ENCODE data around the gene ZC3H4. TPM values are rescaled to one million over a fixed set of nuclear protein-coding genes. Genes with fewer than 3 reads are reported as not detected.
A peak's percentile ranks its signal among the peaks of the same experiment; 100 is the strongest.

Gene ZC3H4
- total and polyA plus RNA-seq, 9 of the 15 experiments (the other 6 are each of a cell fraction or from before 2014, with no cell fraction given): 2.2 to 75.6 (median 18.3) TPM

- TF ChIP-seq MTA2 (IDR thresholded peaks at IDR 0.05; ENCODE audit: low read depth) (0 out of 2 replicates have a peak, but pooled peaks have one; percentile 33), ZNF589 (CRISPR knock-in tag; IDR thresholded peaks at IDR 0.05; ENCODE audit: low read depth) (no peak; the same call in 1 of the 2 replicates), TAF7 (tag; IDR thresholded peaks at IDR 0.05) (peak; percentile 78), CEBPG (CRISPR knock-in tag; IDR thresholded peaks at IDR 0.05) (no peak), CEBPG (tag; conservative IDR thresholded peaks at IDR 0.05 in 1 of 2, IDR thresholded peaks at IDR 0.05 in 1 of 2) (no peak), NFIC (IDR thresholded peaks at IDR 0.05) (peak; percentile 69), ZBTB8A (IDR thresholded peaks at IDR 0.05; ENCODE audit: partially characterized antibody) (no peak), RAD51 (IDR thresholded peaks at IDR 0.05; ENCODE audit: borderline replicate concordance, low read depth) (no peak), ASH1L (IDR thresholded peaks at IDR 0.05; ENCODE audit: borderline replicate concordance, low read depth, partially characterized antibody) (no peak), ADNP (tag; IDR thresholded peaks at IDR 0.05) (no peak), IRF2 (CRISPR knock-in tag; IDR thresholded peaks at IDR 0.05) (no peak), BCL6 (CRISPR knock-in tag; IDR thresholded peaks at IDR 0.05) (0 out of 2 replicates have a peak, but pooled peaks have one; percentile 48), ZNF717 (CRISPR knock-in tag; IDR thresholded peaks at IDR 0.05) (no peak), ZNF830 (CRISPR knock-in tag; IDR thresholded peaks at IDR 0.05) (no peak), RBFOX2 (IDR thresholded peaks at IDR 0.05; ENCODE audit: low read depth, low read length) (peak; percentile 89), DPF2 (IDR thresholded peaks at IDR 0.05) (peak; percentile 11; the same call in 1 of the 2 replicates), BHLHE40 (IDR thresholded peaks at IDR 0.05; ENCODE audit: low read length) (peak; percentile 36), SMARCC2 (IDR thresholded peaks at IDR 0.05; ENCODE audit: low read depth) (no peak), SMARCE1 (IDR thresholded peaks at IDR 0.05) (no peak; the same call in 1 of the 2 replicates), GTF3C2 (IDR thresholded peaks at IDR 0.05; ENCODE audit: borderline replicate concordance, extremely low read depth, insufficient read length) (no peak), HNRNPL (IDR thresholded peaks at IDR 0.05; ENCODE audit: low read depth, low read length) (0 out of 2 replicates have a peak, but pooled peaks have one; percentile 50), RNF219 (CRISPR knock-in tag; IDR thresholded peaks at IDR 0.05) (no peak)
- TF ChIP-seq, protein P1, sequence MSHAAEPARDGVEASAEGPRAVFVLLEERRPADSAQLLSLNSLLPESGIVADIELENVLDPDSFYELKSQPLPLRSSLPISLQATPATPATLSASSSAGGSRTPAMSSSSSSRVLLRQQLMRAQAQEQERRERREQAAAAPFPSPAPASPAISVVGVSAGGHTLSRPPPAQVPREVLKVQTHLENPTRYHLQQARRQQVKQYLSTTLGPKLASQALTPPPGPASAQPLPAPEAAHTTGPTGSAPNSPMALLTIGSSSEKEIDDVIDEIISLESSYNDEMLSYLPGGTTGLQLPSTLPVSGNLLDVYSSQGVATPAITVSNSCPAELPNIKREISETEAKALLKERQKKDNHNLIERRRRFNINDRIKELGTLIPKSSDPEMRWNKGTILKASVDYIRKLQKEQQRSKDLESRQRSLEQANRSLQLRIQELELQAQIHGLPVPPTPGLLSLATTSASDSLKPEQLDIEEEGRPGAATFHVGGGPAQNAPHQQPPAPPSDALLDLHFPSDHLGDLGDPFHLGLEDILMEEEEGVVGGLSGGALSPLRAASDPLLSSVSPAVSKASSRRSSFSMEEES (CRISPR knock-in tag; IDR thresholded peaks at IDR 0.05): no peak
These were observed 1.2 kb downstream of the ZC3H4 start (continued) for GRCh38 chr19:47112166-47112996.
